AG04450 (cell line): ENCODE measurements around the gene CX3CL1. TPM values are rescaled to one million over a fixed set of nuclear protein-coding genes. Genes with fewer than 3 reads are reported as not detected.
"Not testable (repeated sequence)": the region's sequence is repeated elsewhere in the genome, so short reads cannot be mapped to it uniquely, and the experiment has no call there.

Experiments used
- CTCF ChIA-PET: fragments of 300-600, 350-600 bp; formaldehyde crosslinking; extraction: SDS; loops from one replicate; lab custom pipeline; 2022; ENCODE audit warnings: antibody characterized with exemption, inconsistent platforms; lab: Charles Lee
- POLR2A ChIA-PET: fragments of 350-600 bp; formaldehyde crosslinking; extraction: SDS; loops from one replicate; lab custom pipeline; 2021; ENCODE audit warnings: antibody characterized with exemption, inconsistent platforms; lab: Yijun Ruan, JAX
- DNase-seq: peaks from one replicate; pipeline ENCODE4 v3.0.0-alpha.2; 2011; ENCODE audit warnings: low read depth, low spot score
- H3K27ac ChIP-seq: one replicate; pipeline ENCODE4 v1.5.1; 2012; ENCODE audit warnings: low read depth, low read length, control low read depth
- H3K27me3 ChIP-seq: one replicate; pipeline ENCODE4 v1.6.0; 2012; ENCODE audit warnings: low read length; ENCODE audit not compliant: control insufficient read depth, insufficient read depth
- H3K4me3 ChIP-seq: 2 replicates; pipeline ENCODE4 v1.5.1; 2011; ENCODE audit warnings: mild to moderate bottlenecking, low read depth, low read length, control low read depth
- H3K9me3 ChIP-seq: 2 replicates; pipeline ENCODE4 v1.5.1; 2012; ENCODE audit warnings: low read length; ENCODE audit not compliant: control insufficient read depth, insufficient read depth
- polyA plus RNA-seq: library from polyadenylated mRNA; depleted of rRNA; stranded (reverse); fragments of >200 nt; gene quantifications from 2 replicates; pipeline ENCODE4 v1.2.3, GENCODE V29; 2011
- TF ChIP-seq, protein P1 (sequence below): IDR thresholded peaks from 2 replicates; pipeline ENCODE4 v1.5.1; 2011; ENCODE audit warnings: low read depth, low read length, control low read depth, inconsistent platforms

Gene CX3CL1
- polyA plus RNA-seq, 1 experiment, result 0.48 TPM

DNA sequence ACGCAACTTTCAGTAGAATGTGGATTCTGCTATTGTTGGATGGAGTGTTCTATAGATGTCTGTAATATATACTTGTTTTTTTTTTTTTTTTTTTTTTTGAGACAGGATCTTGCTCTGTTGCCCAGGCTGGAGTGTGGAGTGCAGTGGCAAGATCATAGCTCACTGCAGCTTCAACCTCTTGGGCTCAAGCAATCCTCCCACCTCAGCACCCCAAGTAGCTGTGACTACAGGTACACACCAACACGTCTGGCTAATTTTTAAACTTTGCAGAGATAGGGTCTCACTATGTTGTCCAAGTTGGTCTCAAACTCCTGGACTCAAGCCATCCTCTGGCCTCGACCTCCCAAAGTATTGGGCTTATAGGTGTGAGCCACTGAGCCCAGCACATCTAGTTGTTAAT is 40.9 kb upstream of the CX3CL1 start:
- H3K27me3 ChIP-seq, result peaks cover 35% of the 10 kb centered on the region
- no peak overlapping the region for H3K27ac ChIP-seq
- H3K9me3 ChIP-seq, result peaks cover 3% of the 10 kb centered on the region; the same call in 1 of the 2 replicates
- TF ChIP-seq, protein P1, sequence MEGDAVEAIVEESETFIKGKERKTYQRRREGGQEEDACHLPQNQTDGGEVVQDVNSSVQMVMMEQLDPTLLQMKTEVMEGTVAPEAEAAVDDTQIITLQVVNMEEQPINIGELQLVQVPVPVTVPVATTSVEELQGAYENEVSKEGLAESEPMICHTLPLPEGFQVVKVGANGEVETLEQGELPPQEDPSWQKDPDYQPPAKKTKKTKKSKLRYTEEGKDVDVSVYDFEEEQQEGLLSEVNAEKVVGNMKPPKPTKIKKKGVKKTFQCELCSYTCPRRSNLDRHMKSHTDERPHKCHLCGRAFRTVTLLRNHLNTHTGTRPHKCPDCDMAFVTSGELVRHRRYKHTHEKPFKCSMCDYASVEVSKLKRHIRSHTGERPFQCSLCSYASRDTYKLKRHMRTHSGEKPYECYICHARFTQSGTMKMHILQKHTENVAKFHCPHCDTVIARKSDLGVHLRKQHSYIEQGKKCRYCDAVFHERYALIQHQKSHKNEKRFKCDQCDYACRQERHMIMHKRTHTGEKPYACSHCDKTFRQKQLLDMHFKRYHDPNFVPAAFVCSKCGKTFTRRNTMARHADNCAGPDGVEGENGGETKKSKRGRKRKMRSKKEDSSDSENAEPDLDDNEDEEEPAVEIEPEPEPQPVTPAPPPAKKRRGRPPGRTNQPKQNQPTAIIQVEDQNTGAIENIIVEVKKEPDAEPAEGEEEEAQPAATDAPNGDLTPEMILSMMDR, result no peak
- POLR2A ChIA-PET, result no interaction called here
- no peak overlapping the region for H3K4me3 ChIP-seq
- no peak for DNase-seq
- CTCF ChIA-PET, result interaction anchor here (0.5 to 1.5 kb wide), 3 partner anchors 12 to 103 kb away, joined by 3 to 7 read pairs (median 3); no protein-coding TSS in a partner anchor

DNA sequence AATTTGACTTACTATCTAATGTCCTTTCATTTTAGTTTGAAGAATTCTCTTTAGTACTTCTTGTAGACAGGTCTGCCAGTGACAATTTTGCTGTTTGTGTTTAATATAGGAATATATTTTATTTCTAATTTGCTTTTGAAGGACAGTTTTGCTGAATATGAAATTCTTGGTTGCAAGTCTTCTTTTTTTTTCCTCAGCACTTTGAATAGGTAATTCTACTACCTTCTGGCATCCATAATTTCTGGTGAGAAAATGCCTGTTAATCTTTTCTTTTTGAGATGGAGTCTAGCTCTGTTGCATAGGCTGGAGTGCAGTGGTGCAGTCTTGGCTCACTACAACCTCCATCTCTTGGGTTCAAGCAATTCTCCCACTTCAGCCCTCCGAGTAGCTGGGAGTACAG is 38.9 kb upstream of the CX3CL1 start:
- CTCF ChIA-PET, result interaction anchor here (1.6 kb wide), 1 partner anchor 84 kb away, joined by 5 read pairs; no protein-coding TSS in a partner anchor
- H3K4me3 ChIP-seq, result no peak overlapping the region
- no peak overlapping the region for H3K27ac ChIP-seq
- no peak for DNase-seq
- POLR2A ChIA-PET, result no interaction called here
- H3K27me3 ChIP-seq, result peaks cover 45% of the 10 kb centered on the region
- H3K9me3 ChIP-seq, result peaks cover 13% of the 10 kb centered on the region
- TF ChIP-seq, protein P1, result no peak

DNA sequence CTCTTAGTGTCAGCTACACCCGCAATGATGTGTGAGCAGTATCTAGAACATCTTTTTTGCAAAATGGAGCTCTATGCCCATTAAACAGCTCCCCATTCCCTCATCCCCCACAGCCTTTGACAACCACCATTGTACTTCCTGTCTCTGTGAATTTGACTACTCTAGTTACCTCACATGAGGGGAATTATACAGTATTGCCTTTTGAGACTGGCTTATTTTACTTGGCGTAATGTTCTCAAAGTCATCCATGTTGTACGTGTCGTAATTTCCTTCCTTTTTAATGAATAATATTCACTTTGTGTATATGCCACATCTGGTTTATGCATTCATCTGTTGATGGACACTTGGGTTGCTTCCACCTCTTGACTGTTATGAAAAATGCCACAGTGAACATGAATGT is 36.9 kb upstream of the CX3CL1 start:
- TF ChIP-seq, protein P1, result no peak
- ChIA-PET CTCF (no interaction called here), POLR2A (no interaction called here)
- Histone ChIP-seq H3K27ac (no peak overlapping the region), H3K4me3 (no peak overlapping the region), H3K27me3 (peaks cover 55% of the 10 kb centered on the region), H3K9me3 (peaks cover 13% of the 10 kb centered on the region)
- no peak for DNase-seq

DNA sequence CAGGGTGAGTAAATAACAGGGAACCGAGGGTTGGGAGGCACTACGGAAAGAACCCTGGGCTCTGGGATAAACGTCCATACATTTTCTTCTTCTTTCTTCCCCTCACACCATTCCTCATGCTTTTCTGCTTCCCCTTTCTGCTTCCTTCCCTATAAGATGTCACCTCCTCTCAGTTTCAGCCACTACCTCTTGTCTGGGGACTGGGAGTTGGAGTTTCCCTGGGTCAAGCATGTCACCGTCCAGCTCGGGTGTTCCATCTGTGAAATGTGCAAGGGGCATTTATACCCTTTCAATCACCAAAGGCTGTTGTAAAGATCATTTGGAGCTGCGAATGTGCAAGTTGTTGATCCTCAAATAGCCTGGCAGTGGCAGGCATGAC is 31.2 kb upstream of the CX3CL1 start:
- Histone ChIP-seq H3K27me3 (peaks cover 46% of the 10 kb centered on the region), H3K9me3 (peaks cover 9% of the 10 kb centered on the region), H3K4me3 (no peak overlapping the region), H3K27ac (no peak overlapping the region)
- DNase-seq, result no peak
- CTCF ChIA-PET, result interaction anchor here (1.2 kb wide), 1 partner anchor 77 kb away, joined by 4 read pairs; no protein-coding TSS in a partner anchor
- POLR2A ChIA-PET, result interaction anchor here (0.7 kb wide), 1 partner anchor 106 kb away, joined by 4 read pairs; the partner anchor contains the start of genes CIAPIN1 and COQ9
- TF ChIP-seq, protein P1, result no peak

DNA sequence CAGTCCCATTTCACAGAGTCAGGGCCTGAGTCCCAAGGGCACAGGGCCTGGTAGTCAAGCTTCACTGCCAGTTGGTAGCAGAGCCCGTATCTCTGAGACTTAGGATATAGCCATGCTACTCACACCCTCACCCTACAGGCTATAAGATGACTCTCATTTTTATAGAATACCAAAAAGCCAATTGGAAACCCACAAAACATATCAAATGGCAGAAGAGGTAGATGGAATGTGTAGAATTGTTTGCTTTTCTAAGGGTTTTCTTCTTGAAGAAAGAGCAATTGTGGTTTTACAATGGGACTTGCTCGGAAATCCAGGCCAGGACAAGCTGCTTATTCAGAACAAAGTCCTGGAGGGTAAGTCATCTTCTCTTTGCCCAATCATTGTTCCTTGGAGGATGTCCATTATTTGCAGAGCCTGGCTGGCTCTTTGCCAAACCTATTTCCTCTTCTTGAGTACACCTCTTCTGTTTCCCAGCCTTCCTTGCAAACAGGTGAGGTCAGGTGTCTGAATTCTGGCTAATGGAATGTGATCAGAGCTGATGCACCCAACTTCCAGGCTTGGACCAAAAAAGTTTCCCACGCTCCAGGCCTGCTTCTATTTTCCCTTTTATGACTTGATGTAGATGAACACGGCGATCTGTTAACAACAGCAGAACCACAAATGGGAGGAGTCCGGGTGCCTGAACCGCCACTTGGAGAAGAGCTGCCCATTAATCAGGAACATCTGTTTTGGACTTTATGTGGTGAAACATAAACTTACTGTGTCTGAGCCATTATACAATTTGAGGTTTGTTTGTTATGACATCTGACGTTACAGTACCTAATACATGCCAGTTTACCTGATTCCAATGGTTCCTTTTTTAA is 30.6 kb upstream of the CX3CL1 start:
- DNase-seq, result peak; percentile 63
- Histone ChIP-seq H3K9me3 (peaks cover 6% of the 10 kb centered on the region), H3K27me3 (peaks cover 46% of the 10 kb centered on the region), H3K27ac (no peak overlapping the region), H3K4me3 (no peak overlapping the region)
- CTCF ChIA-PET, result interaction anchor here (1.2 kb wide), 1 partner anchor 76 kb away, joined by 4 read pairs; no protein-coding TSS in a partner anchor
- POLR2A ChIA-PET, result interaction anchor here (0.7 kb wide), 1 partner anchor 106 kb away, joined by 4 read pairs; the partner anchor contains the start of genes CIAPIN1 and COQ9
- TF ChIP-seq, protein P1, result no peak

DNA sequence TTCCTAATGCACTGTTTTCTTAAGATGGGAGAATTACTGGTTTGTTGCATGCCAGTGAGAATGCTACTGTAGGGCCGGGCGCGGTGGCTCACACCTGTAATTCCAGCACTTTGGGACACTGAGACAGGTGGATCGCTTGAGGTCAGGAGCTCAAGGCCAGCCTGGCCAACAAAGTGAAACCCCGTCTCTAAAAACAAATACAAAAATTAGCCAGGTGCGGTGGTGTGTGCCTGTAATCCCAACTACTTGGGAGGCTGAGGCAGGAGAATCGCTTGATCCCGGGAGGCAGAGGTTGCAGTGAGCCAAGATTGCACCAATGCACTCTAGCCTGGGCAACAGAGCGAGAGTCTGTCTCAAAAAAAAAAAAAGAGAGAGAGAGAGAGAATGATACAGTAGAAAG is 29.7 kb upstream of the CX3CL1 start:
- POLR2A ChIA-PET, result interaction anchor here (0.7 kb wide), 1 partner anchor 354 kb away, joined by 3 read pairs; no protein-coding TSS in a partner anchor
- CTCF ChIA-PET, result interaction anchor here (0.6 to 1.1 kb wide), 2 partner anchors 12 to 179 kb away, joined by 5 to 7 read pairs; no protein-coding TSS in a partner anchor

More for the DNA sequence above, 29.7 kb upstream of the CX3CL1 start:
- not testable (repeated sequence) for H3K27ac ChIP-seq, DNase-seq, H3K9me3 ChIP-seq, H3K4me3 ChIP-seq
- peaks cover 49% of the 10 kb centered on the region for H3K27me3 ChIP-seq
